ENCODE measurements around the gene BCKDHB. TPM values are rescaled to one million over a fixed set of nuclear protein-coding genes. Genes with fewer than 3 reads are reported as not detected.

The BCKDHB gene
- total RNA-seq, 1 donor from 2014 or later: 16.2 TPM

- intact Hi-C loops (cut with DNase I): no loop called here
- TF ChIP-seq POLR2AphosphoS5 (IDR thresholded peaks at IDR 0.05; ENCODE audit: insufficient read depth in 1 of 2, low read depth in 1 of 2): no peak
- no peak for TF ChIP-seq POLR2A (IDR thresholded peaks at IDR 0.05)
- no peak for TF ChIP-seq CTCF (IDR thresholded peaks at IDR 0.05)
- H3K9me3 ChIP-seq: no peaks in the 10 kb centered on the region
Measured at GRCh38 chr6:80091506-80091905, 15.0 kb upstream of the BCKDHB start.

GRCh38 chr6:80094017-80094416 is 12.5 kb upstream of the BCKDHB start:
- no peak overlapping the region for H3K27ac ChIP-seq
- TF ChIP-seq CTCF (IDR thresholded peaks at IDR 0.05) (peak in 2 of 3 experiments; percentile 10 to 35), POLR2AphosphoS5 (IDR thresholded peaks at IDR 0.05; ENCODE audit: insufficient read depth in 1 of 2, low read depth in 1 of 2) (no peak), POLR2A (IDR thresholded peaks at IDR 0.05) (no peak)
- no peak overlapping the region for H3K4me3 ChIP-seq
- H3K4me1 ChIP-seq: no peaks in the 10 kb centered on the region
- intact Hi-C loops (cut with DNase I): no loop called here
- no peaks in the 10 kb centered on the region for H3K27me3 ChIP-seq
- DNase-seq (ENCODE audit: extremely low spot score in 2 of 2): no peak
- no peaks in the 10 kb centered on the region for H3K36me3 ChIP-seq
- no peaks in the 10 kb centered on the region for H3K9me3 ChIP-seq

More at GRCh38 chr6:80091506-80091905, 15.0 kb upstream of the BCKDHB start:
- no peak overlapping the region for H3K27ac ChIP-seq
- no peaks in the 10 kb centered on the region for H3K36me3 ChIP-seq
- no peak for DNase-seq (ENCODE audit: extremely low spot score in 2 of 2)
- H3K27me3 ChIP-seq: no peaks in the 10 kb centered on the region
- H3K4me1 ChIP-seq: no peaks in the 10 kb centered on the region
- H3K4me3 ChIP-seq: no peak overlapping the region

GRCh38 chr6:80095600-80095999 is 10.9 kb upstream of the BCKDHB start:
- no peak overlapping the region for H3K4me3 ChIP-seq
- intact Hi-C loops (cut with DNase I): no loop called here
- no peak for TF ChIP-seq POLR2AphosphoS5 (IDR thresholded peaks at IDR 0.05; ENCODE audit: insufficient read depth in 1 of 2, low read depth in 1 of 2)
- no peak for TF ChIP-seq POLR2A (IDR thresholded peaks at IDR 0.05)
- TF ChIP-seq CTCF (IDR thresholded peaks at IDR 0.05): no peak

GRCh38 chr6:80098392-80098791 is 8.1 kb upstream of the BCKDHB start:
- intact Hi-C loops (cut with DNase I): no loop called here

More at GRCh38 chr6:80095600-80095999, 10.9 kb upstream of the BCKDHB start:
- Histone ChIP-seq H3K9me3 (no peaks in the 10 kb centered on the region), H3K4me1 (no peaks in the 10 kb centered on the region), H3K27ac (no peak overlapping the region), H3K27me3 (no peaks in the 10 kb centered on the region), H3K36me3 (no peaks in the 10 kb centered on the region)
- no peak for DNase-seq (ENCODE audit: extremely low spot score in 2 of 2)

More at GRCh38 chr6:80098392-80098791, 8.1 kb upstream of the BCKDHB start:
- Histone ChIP-seq H3K36me3 (no peaks in the 10 kb centered on the region), H3K27ac (no peak overlapping the region), H3K9me3 (no peaks in the 10 kb centered on the region), H3K27me3 (no peaks in the 10 kb centered on the region), H3K4me1 (no peaks in the 10 kb centered on the region), H3K4me3 (no peak overlapping the region)
- no peak for DNase-seq (ENCODE audit: extremely low spot score in 2 of 2)
- TF ChIP-seq POLR2AphosphoS5 (IDR thresholded peaks at IDR 0.05; ENCODE audit: insufficient read depth in 1 of 2, low read depth in 1 of 2): no peak
- TF ChIP-seq CTCF (IDR thresholded peaks at IDR 0.05): no peak
- no peak for TF ChIP-seq POLR2A (IDR thresholded peaks at IDR 0.05)

Measured in vagina (tissue), 2 donors.